Fibroblast of skin of left biceps (primary cell): ENCODE data around the gene TMTC4.
A peak's percentile ranks its signal among the peaks of the same experiment; 100 is the strongest.
"Not testable (repeated sequence)": the region's sequence is repeated elsewhere in the genome, so short reads cannot be mapped to it uniquely, and the experiment has no call there.

Source experiments
- DNase-seq, 2 experiments: peaks; one replicate each; pipeline ENCODE4 v3.0.0-alpha.2; 2013; ENCODE audit warnings: low read depth in 2 of 2

The TMTC4 gene, protein sequence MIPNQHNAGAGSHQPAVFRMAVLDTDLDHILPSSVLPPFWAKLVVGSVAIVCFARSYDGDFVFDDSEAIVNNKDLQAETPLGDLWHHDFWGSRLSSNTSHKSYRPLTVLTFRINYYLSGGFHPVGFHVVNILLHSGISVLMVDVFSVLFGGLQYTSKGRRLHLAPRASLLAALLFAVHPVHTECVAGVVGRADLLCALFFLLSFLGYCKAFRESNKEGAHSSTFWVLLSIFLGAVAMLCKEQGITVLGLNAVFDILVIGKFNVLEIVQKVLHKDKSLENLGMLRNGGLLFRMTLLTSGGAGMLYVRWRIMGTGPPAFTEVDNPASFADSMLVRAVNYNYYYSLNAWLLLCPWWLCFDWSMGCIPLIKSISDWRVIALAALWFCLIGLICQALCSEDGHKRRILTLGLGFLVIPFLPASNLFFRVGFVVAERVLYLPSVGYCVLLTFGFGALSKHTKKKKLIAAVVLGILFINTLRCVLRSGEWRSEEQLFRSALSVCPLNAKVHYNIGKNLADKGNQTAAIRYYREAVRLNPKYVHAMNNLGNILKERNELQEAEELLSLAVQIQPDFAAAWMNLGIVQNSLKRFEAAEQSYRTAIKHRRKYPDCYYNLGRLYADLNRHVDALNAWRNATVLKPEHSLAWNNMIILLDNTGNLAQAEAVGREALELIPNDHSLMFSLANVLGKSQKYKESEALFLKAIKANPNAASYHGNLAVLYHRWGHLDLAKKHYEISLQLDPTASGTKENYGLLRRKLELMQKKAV

DNA sequence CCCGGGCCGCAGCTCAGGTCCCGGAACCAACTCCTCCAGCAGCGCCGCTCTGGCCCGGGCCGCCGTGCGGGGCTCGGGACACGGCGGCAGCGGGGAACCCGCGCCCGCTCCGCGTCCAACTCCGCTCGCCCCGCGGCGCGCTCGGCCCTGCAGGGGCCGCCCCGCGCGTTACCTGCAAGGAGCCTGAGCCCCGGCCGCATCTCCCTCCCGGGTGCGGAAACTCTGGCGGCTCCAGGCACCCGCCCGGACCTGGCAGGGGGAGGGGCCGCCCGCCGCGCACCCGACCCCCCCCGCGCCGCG is at the start of gene TMTC4:
TMTC4 (minus strand) TSS at position 224 of the 300 bp plus-strand sequence. CDS start 4,433 bp downstream, outside the sequence.
- DNase-seq, result no peak

DNA sequence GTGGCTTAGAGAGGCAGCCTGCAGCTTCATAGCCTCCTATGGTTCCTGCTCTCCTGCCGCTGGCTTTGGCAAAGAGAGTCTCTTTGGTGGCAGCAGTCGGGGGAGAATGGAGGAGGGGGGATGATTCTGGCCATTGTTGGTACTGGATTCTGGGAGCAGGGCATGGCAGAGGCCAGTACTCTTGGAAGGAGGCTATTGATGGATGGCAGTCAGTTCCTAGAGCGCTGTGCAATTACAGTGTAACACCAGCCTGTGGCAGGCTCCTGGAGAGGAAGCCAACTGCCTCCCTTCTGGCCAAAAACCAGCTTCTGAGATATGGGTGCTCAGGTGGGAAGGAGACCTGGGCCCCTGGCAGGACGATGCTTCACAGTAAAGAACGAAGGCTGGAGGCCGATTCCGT is 47.9 kb upstream of the TMTC4 start:
- no peak for DNase-seq

DNA sequence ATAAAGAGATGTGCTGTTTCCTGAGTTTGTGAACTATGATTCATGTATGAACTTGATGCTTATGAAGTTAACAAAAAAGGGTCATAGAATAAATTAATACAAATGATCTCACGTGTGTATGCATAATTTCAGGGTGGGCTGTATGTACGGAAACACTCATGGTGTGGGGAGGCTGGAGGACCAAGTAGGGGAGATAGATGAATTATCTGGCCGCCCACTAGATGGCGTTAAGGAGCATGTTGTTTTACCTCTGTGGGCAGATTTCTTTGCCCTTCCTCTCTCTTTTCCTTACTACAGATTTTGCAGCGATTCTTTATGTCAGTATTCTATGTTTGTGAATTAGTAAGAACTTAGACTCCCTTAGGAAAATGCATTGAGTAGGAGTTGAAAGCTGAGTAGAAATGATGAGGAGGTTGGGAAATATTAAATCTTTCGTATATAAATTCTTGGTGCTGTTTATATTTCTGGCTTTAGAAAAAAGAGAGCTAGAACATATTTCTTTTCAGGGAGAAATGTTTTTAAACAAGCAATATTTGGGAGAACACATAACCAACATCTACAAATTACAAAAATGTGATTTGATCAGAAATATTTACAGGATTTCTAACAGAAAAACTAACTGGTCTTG is 47.4 kb upstream of the TMTC4 start:
- peak in 1 of 2 experiments; percentile 5 for DNase-seq

DNA sequence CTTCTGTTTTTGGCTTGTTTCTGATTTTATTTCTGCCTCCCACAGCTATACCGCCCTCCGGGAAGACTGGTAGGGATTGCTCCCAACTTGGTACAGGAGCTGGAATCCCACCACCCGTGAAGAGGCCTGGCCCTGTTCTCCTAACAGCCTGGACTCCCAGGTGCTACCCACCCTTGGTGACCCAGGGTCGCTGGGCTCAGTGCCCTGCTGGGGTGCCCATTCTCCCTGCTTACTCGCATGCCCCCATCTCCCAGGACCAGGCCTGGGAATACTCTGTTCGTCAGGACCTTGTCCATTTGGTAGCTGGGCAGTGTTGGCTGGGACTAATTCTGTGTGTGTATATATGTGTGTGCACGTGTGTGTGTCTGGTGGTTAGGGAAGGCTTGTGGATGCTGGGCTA is 41.0 kb upstream of the TMTC4 start:
- no peak for DNase-seq

DNA sequence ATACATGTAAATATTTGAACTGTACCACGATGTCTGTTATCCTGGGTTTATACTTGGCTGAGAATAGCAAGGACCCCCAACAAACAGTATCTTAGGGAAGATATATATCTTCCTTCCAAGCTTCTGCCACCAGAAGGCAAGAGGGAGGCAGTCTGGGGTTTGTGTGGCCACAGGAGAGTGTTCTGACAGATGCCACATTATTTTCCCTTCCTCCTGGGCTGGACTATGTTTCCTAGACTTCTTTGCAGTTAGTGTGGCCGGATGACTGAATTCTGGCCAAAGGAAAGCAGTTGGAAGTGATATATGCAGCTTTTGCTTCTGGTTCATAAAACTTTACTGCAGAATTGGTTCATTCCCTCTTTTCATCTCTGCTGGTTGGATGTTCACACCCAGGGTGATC is 39.9 kb upstream of the TMTC4 start:
- no peak for DNase-seq

DNA sequence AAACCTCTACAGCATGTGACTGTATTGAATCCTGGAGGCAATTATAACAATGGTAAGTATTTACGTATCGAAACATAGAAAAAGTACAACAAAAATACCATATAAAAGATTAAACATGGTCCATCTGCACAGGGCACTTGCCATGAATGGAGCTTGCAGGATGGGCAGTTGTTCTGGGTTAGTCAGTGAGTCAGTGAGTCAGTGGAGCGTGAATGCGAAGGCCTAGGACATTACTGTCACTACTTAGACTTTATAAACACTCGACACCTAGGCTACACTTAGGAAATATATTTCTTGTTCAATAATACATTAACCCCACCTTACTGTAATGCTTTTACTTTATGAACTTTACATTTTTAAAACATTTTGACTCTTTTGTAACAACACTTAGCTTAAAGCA is 35.6 kb upstream of the TMTC4 start:
- no peak for DNase-seq

DNA sequence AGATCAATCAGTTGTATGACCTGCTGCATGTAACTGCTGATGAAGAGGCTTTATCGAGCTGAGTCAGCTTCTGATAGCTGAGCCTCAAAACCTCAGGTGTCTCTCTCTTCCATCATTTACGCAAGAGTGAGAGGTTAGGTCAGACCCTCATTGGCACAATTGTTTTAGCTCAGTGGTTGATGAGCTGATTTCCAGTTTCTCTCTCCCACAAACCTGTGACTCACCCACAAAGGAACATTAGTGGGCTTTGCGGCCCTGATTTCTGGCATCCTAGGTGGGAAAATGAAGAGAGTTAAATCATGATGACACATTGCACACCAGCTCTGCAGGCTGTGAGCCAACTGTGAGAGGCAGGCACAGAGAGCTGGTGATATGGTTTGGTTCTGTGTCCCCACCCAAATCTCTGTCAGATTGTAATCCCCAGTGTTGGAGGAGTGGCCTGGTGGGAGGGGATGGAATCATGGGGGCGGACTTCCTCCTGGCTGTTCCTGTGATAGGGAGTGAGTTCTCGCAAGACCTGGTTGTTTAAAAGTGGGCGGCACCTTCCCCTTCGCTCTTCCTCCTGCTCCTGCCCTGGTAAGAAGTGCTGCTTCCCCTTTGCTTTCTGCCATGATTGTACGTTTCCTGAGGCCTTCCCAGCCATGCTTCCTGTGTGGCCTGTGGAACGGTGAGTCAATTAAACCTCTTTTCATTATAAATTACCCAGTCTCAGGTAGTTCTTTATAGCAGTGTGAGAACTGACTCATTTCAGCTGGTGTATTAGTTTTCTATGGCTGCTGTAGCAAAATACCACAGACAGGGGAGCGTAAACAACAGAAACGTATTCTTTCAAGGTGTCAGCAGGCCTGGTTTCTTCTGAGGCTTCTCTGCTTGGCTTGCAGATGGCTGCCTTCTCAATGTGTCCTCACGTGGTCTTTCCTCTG is 33.5 kb upstream of the TMTC4 start:
- no peak for DNase-seq

DNA sequence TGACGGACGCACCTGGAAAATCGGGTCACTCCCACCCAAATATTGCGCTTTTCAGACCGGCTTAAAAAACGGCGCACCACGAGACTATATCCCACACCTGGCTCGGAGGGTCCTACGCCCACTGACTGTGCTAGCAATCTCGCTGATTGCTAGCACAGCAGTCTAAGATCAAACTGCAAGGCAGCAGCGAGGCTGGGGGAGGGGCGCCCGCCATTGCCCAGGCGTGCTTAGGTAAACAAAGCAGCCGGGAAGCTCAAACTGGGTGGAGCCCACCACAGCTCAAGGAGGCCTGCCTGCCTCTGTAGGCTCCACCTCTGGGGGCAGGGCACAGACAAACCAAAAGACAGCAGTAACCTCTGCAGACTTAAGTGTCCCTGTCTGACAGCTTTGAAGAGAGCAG is 23.7 kb upstream of the TMTC4 start:
- not testable (repeated sequence) for DNase-seq

DNA sequence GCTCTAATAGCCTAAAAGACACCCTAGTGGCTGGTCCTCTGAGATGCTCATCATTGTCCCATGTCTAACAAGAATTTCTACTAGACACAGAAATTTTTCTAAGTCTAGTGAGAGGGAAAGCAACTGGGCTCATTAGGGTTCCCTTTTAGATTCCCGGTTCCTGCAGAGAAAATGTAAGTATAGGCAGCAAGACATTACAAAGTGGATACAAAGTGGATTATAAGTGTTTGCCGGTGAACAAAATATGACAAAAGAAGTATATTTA is 20.8 kb upstream of the TMTC4 start:
- DNase-seq, result no peak

DNA sequence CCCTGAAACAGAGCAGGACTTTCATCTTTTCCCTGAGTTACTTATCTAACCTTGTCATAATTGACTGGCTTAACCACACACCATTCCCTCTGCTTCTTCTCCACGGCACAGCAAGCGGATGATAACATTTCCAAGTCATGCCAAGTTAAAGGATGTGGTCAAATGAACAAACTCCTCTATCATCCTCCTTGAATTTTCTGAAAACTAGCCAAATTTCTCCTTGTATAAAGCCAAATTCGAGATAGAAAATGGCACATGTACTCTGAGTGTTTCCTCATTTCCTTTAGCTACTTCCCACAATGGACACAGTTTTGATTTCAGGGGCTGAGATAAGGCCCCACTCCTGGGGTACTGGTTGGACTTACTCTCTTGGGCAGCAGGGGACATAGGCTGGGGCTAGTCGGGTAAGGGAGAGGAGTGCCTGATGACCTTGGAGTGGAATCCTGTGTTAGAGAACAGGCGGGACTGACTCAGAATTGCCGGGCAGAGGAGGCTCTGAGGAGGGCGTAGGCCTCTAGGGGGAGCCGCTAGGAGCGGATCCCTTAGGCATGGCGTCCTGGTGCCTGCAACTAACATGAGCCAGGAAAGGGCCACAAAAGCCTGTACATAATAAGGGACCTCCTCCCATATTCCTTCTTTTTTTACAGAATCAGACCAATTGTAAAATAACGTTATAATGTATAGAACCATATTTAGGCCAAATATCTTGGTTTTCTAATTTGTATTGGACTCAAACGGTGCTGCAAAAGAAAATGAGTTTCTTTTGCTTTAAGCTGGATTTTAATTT is 20.3 kb upstream of the TMTC4 start:
- no peak for DNase-seq

DNA sequence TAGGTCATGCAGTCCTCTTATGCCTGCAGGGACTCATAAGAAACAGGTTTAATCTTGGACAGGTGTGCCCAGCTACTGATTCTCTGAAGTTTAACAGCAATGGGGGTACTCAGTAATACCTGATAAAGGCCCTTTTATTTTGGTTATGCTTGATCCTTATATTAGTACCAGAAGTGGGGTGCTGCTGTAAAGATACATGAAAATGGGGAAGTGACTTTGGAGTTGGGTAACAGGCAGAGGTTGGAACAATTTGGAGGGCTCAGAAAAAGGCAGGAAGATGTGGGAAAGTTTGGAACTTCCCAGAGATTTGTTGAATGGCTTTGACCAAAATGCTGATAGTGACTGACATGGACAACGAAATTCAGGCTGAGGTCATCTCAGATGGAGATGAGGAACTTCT is 14.6 kb upstream of the TMTC4 start:
- no peak for DNase-seq

DNA sequence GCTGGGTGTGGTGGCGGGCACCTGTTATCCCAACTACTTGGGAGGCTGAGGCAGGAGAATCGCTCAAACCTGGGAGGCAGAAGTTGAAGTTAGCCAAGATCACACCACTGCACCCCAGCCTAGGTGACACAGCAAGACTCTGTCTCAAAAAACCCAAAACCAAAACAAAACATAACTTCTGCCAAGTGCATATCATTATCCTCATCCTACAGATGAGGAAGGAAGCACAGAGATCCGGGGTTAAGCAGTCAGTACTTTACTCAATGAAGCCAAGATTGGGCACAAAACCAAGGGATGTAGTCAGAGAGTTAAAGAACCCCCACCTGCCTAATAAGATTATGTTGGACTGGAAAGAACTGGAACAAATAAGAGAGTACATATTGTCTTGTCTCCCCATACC is 5.5 kb upstream of the TMTC4 start:
- no peak for DNase-seq

DNA sequence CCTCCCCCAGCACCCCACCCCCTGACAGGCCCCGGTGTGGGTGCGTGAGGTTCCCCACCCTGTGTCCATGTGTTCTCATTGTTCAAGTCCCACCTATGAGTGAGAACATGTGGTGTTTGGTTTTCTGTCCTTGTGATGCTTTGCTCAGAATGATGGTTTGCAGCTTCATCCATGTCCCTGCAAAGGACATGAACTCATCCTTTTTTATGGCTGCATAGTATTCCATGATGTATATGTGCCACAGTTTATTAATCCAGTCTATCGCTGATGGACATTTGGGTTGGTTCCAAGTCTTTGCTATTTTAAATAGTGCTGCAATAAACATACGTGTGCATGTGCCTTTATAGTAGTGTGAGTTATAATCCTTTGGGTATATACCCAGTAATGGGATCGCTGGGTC is 2.5 kb upstream of the TMTC4 start:
- DNase-seq, result not testable (repeated sequence)

DNA sequence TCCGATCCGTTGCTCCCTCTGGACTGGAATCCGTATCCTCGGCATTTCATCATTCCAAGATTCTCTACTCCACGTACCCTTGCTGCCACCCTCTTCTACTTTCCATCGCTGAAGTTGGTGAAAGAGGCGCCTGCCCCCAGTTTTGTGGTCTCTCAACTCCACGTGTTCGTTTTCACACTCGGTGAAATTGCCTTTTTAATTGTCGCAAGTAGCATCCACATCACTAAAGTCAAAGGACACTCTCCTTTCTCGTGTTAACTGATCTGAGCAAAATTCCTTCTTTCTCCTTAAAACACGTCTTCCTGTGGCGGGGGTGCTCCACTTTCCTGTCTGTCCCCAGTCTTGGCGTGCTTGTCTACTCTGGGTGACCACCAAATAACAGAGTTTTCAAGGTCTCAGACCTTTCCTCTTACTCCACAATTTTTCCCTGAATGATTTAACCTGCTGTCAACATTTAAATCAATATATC is 1.1 kb upstream of the TMTC4 start:
- no peak for DNase-seq

DNA sequence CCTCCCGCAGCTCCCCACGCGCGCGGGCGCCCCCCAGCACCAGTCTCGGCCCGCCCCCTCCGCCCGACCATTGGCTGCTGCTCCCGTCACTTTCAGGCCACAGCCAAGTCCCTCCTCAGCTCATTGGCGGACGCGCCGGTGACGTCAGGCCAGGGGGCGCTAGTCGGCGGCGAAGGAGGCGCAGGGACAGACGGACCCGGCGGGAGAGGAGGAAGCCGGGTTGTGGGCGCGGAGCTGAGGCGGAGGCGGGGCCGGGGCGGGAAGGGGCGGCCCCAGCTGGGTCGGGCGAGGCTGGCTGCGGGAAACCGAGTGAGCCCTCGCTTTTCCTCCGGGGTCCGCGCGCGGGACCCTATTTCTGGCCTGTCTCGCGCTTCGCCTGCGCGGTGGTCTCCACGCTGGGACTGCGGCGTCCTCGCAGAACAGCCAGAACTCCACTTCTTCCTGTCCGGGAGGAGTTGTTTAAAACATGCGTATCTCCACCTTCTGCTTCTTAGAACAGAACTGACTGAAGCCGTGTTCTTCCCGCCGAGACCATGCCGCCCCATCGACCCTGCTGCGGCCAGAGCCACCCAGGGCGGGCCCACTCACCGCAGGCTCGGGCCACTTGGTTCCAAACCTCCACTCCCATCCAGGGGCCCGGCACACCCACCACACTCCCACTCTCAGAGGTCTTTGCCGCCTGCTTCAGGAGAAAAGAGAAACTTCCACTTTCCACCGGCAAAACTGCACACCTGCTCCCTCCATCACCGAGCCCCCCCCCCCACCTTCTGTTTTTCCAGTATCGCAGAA is 471 bp upstream of the TMTC4 start:
- peak; percentile 93 to 96 for DNase-seq

DNA sequence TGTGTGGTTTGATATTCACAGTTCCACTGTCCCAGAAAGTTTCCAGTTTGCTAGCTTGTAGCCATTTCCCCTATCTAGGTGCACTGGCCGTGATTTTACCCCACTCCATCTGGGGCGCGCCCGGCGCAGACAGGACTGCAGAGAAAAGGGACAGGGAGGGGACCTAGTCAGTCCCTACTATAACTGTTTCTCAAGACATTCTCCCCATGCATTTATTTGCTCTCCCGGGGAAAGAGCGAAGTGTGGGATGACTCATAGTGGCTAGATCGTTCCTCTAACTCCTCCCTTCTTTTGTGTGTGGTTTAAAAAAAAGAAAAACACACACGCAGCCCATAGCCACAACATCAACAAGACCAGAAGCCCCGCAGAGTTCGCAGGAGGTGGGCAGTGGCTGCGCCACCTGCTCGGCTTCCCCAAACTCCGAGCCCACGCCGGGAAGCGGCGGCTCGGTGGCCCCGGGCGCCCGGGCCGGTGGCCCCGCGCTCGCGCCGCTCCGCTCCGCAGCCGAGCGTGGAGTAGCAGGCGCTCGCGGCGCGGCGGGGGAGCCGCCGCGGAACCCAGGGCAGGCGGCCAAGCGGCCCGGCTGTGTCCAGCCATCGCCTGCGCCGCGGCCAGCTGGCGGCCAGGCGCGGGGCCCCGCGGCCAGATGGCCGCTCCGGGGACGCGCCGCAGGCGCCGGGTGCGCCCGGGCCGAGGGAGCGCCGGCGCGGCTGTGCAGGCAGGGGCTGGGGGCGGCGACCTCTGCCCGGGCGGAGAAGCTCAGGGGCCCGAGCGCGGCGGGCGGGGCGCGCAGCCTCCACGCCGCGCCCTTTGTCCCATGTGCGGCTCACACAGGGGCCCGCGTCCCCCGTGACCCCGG is 653 bp downstream of the TMTC4 start:
- DNase-seq, result peak; percentile 46 to 47

DNA sequence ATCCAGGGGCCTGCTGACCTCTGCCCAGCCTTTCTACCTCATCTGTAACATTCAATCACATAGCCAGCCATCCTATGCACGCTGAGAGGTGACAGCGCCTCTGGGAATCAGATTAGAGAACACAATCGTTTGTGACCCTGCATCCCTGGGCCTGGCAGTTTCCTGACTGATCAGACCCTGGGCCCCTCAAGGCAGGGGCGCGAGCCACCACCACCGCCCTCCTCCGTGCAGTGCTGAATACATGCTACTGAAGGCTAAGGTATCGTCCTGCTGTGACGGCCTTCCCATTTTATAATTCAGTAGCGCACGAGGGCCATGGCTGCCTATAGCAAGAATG is 1.3 kb downstream of the TMTC4 start:
- DNase-seq, result no peak

DNA sequence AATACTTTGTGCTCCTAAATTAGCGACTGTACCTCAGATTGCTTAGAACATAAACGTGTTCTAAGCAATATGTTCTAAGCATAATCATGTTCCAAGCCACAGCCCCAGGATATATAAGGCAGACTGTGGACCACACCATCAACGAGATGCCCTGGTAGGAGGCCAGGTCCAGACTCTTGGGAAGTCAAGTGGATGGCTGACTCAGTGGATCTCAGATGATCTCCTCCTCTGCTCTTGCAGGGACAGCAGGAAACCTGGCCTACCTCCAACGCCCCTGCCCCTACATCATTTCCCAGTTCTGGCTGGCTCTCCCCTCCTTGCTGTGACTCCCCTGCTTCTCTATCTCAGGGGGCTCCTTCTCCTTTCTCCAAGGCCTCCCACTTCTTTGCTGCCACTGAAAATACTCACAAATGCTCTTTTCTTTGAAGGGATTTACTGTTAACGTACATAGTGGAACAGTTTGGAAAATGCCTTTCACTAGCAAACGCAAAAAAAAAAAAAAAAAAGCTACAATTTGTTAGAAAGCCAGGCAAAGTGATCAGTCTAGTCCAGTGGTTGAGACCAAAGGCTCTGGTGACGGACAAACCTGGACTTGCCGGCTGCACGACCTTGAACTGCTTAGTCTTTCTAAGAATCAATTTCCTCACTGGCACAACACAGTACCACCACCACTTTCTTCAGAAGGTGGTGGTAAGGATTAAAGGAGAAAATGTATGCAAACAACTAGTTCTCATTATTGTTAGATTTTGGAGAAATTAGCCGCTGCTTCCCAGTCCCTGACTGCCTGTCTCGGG is 3.0 kb downstream of the TMTC4 start:
- DNase-seq, result no peak

DNA sequence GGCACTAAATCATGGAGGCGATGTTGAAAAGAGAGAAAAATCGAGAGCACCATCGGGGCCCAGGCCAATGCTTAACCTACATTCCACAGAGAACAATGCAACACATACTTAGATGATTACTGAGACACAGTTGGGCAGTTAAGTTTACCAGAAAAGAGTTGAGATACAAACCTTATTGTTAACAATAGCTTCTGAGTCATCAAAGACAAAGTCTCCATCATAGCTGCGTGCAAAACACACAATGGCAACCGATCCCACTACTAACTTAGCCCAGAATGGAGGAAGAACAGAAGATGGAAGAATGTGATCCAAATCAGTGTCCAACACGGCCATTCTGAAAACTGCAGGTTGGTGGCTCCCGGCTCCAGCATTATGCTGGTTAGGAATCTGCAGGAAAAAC is 6.2 kb downstream of the TMTC4 start:
- no peak for DNase-seq
